Gastroesophageal sphincter (tissue), 3 donors: ENCODE data around the gene NCKIPSD.
"Not testable (repeated sequence)": the region's sequence is repeated elsewhere in the genome, so short reads cannot be mapped to it uniquely, and the experiment has no call there.

Experiments used
- EP300 ChIP-seq: sonication (generic); formaldehyde crosslinking; IDR thresholded peaks from one replicate; pipeline ENCODE4 v1.6.1; 2017; ENCODE audit warnings: antibody characterized with exemption, mild to moderate bottlenecking
- POLR2A ChIP-seq, 2 donors: fragments of 450-650 bp; IDR thresholded peaks; one replicate each; pipeline ENCODE4 v1.6.1; 2017; ENCODE audit warnings: antibody characterized with exemption in 2 of 2, mild to moderate bottlenecking in 2 of 2, moderate library complexity in 1 of 2
- POLR2AphosphoS5 ChIP-seq: sonication (generic); formaldehyde crosslinking; IDR thresholded peaks from one replicate; pipeline ENCODE4 v1.6.1; 2017; ENCODE audit warnings: antibody characterized with exemption
- TF ChIP-seq, protein P1 (sequence below), 4 experiments: fragments of 200-600 bp in 2 of 4; fragments of 450-650 bp in 2 of 4; sonication (generic) in 1 of 4; IDR thresholded peaks; one replicate each; pipeline ENCODE4 v1.5.1; 2017 to 2019; ENCODE audit warnings: antibody characterized with exemption in 4 of 4, mild to moderate bottlenecking in 2 of 4, moderate library complexity in 2 of 4

DNA sequence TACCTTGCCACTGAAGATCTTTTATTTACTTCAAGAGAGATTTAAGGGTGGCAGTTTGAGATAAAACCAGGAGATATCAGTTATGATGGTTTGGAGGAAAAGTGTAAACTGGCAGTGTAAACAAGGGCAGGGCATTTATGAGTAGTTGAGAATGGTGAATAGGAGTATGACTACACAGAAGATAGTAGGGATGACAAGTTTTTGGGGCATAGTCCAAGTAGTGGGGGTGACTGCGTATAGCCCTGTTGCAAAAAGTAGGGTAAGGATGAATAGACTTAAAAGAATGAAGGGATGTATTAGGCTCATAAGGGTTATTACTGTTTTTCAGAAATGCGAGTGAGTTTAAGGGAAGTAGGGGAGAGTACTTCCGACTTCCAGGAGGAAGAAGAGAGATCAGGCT is 37.6 kb upstream of the NCKIPSD start:
- TF ChIP-seq POLR2A (IDR thresholded peaks at IDR 0.05); EP300; POLR2AphosphoS5: not testable (repeated sequence)
- TF ChIP-seq, protein P1, sequence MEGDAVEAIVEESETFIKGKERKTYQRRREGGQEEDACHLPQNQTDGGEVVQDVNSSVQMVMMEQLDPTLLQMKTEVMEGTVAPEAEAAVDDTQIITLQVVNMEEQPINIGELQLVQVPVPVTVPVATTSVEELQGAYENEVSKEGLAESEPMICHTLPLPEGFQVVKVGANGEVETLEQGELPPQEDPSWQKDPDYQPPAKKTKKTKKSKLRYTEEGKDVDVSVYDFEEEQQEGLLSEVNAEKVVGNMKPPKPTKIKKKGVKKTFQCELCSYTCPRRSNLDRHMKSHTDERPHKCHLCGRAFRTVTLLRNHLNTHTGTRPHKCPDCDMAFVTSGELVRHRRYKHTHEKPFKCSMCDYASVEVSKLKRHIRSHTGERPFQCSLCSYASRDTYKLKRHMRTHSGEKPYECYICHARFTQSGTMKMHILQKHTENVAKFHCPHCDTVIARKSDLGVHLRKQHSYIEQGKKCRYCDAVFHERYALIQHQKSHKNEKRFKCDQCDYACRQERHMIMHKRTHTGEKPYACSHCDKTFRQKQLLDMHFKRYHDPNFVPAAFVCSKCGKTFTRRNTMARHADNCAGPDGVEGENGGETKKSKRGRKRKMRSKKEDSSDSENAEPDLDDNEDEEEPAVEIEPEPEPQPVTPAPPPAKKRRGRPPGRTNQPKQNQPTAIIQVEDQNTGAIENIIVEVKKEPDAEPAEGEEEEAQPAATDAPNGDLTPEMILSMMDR (IDR thresholded peaks at IDR 0.05), result not testable (repeated sequence)
